ENCODE measurements around the gene KCTD18.

Gene KCTD18

DNA sequence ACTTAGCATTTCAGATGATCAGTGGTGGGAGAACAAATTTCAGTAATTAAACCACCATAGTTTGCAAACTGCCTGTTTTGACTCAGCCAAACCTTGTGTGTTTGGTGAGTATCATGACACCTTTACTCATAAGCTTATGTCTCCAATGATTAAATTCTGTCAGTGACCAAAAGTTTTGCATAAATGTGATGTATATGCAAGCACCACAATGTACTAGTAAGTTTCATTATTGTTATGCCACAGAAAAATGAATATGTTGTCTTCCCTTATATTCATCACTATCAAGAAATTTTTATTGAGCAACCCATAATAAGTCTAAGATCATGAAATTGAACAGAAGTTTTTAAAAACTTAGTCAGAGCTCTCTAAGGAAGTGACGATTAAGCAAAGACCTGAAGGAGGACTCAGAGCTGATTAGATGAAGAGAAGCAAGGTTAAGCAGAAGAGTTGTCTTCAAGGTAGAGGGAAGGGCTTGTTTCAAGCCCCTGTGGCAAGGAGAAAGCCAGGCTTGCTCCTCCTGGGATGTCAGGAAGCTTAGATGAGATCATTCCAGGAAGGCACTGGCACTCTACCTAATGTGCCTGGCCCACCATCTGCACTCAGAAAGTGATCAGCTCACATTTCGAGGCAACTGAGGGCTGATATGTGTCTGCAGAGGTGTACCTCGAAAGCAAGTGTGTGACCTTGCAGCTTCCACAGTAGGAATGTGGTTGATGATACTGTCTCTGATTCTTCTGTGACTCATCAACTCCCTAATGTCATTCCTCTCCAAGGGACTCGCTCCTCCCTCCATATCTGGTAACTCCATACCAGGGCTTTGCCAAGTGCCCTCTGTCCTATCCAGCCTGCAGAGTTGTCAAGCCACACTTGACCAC is 54.7 kb downstream of the KCTD18 start:
- DNase-seq (ENCODE audit: low spot score), result peak; percentile 86

DNA sequence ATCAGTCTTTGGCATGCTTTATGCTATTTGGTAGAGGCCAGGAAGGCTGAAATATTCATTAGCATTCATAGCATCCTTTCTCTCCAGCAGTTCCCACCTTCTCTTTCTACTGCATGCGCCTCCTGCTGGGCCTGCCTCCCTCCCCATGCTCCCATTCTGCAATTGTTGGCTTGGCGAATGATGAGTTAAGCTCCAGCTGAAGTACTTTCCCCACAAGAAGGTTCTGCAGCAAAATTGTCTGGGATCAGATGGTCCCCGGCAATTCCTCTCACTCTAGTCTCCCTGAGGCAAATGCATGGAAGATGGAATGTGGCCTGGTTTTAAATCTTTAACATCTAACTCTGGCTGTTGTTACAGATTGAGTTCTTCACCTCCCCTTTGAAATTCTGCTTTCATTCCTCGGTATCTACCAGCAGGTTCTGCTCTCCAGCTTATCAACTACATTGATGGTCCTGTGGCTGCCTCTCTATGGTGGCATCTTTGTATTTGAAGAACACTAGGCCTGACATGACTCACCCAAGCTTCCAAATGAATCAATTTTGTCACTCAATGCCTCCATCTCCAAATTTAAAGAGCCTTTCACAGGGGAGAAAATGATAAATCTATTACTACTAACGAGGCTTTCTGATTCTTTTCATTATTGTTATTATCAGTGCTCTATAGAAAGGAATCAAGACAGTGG is 55.9 kb downstream of the KCTD18 start:
- no peak for DNase-seq (ENCODE audit: low spot score)

DNA sequence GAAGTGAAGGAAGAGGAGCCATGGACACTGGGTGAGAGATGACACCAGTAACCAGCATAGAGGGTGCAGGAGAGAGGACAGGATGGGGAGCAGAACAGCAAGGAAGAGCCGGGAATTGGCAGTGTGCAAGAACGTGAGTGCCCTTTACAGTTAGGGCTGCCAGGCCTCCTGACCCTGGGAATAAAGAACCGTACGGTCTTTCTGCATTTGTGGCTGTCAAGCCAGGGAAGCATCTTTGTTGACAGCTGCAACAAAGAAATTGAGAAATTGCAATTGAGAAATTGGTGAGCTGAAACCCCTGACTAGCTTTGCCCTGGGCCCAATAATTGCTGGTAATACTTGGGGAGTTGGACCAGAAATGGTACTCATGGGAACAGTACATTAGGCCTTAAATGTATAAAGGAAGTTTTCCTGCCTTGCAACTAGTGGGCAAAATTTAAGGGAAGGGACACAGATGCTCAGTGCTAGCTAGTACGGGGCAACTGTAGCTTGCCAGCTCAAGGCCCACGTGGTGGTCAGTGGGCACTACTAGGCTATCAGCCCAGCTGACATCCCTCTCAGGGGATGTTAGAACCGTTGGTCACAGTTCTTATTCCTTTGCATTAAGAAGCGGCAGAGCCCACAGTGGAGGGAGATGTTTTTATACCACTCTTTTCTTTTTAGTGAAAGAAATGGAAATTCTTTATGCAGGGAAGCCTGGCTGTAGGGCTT is 56.6 kb downstream of the KCTD18 start:
- no peak for DNase-seq (ENCODE audit: low spot score)

DNA sequence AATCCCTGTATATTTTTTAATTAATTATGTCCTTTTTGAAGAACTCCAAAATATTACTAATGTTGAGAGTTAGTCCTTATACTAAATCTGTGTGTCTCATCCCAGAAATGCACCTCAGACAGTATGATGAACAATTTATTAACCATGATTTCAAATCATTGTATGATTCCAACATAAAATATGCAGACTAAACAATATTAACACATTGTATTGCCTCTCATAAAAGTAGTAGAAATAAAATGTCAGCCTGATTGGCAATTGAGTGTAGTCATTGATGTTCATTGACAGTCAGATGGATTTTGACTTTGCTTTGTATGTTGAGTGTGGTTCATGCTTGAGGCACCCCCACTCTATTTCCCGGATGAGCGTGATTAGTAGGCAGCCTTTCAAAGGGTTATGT is 57.5 kb downstream of the KCTD18 start:
- no peak for DNase-seq (ENCODE audit: low spot score)

DNA sequence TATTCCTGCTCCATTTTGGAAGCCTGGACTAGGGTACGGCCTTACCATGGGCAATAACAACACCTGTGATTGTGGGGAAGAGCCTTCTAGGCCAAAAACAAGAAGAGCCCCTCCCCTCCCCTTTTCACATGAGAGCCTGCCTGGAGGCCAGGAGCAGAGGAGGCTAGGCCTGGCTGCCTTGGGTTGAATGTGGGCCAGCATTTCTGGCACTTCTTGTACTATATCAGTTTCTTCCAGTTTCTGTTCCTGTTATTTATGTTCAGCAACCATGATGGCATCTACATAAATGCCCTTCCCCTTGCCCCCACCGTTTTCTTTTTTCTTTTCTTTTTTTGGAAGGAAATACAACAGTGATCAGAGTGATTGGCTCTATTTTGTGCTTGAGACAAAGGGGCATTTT is 58.4 kb downstream of the KCTD18 start:
- DNase-seq (ENCODE audit: low spot score), result no peak

DNA sequence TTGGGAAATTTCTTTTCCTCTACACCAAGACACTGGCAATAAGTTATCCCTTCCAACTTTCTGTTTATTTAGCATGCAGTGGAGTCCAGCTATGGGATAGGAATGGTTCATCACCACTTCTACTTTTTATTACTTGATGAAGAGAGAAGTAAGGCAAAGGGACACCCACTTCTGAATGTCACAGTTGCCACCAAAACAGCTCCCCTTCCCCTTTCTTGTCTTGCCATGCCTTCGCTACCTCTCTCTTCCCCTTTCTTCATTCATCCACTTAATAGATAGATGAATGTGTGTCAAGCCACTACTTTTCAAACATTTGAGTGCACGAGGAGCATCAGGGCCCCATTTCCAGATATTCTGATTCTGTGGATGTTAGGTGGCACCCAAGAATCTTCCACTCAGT is 59.6 kb downstream of the KCTD18 start:
- no peak for DNase-seq (ENCODE audit: low spot score)

DNA sequence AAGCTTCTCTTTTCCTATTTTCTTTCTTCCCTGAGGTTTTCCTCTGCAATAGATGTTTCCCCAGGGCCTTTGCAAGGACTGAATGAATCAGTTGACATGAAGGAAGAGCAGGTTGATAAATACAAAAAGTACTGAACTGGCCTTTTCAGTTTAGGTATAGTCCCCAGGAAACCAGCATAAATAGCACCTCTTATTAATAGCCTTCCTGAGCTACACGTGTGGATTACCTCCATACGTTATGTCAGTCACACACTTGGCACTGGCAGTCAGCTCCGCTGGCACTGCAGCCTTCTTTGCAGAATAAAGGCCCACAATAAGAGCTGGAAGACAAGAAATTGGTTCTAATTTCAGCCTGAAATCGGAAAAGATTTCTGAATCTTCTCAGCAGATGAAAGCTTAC is 60.7 kb downstream of the KCTD18 start:
- no peak for DNase-seq (ENCODE audit: low spot score)

DNA sequence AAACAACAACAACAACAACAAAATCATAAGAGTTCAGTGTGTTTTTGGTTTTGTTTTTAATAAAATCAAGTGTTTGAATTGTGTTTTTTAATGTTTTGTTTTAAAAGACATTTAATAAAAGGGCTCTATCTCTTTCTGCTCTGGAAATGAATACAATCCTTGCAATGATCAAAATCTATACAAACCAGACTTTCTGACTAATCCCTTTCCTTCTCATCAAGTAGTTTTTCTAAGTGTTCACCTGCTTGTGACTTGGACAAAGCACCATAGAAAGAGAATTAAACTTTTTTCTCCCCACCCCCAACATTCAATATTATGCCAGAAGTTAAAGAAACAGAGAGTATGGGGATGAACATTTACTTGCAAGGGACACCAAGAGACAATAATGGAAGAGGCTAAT is 61.4 kb downstream of the KCTD18 start:
- no peak for DNase-seq (ENCODE audit: low spot score)

DNA sequence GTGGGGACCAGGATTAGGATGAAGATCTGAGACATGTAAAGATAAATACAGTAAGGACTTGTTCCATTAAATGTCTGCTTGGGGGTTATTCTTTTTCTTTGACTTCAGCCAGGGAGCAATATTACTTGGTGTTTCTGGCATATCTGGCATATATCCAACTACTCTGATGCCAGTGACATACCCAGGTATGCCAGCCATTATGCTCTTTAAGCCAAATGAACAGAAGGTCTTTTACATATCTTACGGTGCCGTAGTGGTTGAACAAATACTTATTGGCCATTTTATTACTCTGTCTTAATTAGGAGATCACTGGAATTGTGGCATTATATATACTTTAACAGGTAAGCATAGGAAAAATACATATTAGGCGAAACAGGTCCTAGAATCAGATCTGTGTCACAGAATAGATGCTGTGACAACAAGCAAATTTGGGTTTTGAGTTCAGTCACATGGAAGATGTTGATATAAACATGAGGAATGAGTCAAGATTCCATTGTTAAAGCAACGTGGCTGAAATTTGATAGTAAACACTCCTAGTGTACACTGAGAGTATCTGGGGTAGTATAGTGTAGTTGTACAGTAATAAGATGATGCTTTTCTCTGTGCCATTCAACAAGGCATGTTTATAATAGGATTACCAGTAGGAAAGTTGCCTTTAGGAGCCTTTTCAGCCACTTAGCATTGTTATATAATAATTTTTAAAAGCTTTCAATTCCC is 62.6 kb downstream of the KCTD18 start:
- no peak for DNase-seq (ENCODE audit: low spot score)

DNA sequence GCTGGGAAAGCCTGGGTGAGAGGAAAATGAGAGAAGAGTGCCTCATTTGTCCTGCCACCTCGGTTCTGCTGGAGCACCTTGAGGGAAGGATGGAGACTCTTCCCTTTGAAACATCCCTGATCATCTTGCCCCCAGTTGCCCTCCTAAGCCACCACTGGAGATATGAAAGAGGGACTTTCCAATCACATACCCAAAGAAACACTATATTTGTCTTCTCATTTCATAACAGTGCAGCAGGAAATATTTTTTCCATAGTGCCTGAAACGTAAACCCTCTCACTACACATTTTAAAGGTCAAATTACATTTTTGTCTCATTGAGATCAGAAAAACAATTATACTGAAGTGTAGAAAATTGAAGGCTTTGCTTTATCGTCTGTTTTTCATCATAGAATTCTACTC is 63.3 kb downstream of the KCTD18 start:
- no peak for DNase-seq (ENCODE audit: low spot score)

DNA sequence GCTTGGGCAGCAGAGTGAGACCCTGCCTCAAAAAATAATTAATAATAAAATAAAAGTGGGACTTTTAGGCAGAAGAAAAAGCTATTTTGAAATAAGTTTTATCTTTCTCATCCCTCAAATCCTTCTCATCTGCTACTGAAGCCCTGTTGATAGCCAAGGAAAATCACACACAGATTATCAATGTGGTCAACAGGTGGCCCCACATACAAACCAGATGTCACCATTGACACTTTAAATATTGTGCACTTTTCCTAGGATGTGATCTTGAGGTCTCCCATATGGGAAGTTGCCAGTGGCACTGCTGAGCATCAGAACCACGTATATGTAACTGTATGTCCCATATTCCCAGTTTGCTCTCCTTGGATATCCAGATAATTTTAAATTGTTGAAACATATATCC is 64.6 kb downstream of the KCTD18 start:
- DNase-seq (ENCODE audit: low spot score), result no peak

DNA sequence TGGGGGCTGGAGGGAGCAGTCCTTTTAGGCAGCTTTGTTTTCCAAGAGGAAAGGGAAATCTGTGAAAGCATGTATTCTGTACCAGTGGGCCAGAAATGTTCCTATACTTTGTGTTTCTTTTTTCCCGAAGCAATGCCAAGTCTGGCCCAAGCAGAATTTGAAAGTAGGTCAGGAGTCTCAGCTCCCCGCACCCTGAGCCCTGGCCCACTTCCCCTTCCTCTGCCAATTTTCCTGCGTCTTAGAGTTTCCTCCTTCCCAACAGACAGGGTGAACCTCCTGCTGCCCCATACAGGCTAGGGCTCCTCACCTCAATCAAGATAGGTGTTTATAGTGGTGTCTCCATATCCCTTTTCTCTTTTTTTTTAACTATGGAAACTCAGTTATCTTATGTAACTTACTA is 65.3 kb downstream of the KCTD18 start:
- DNase-seq (ENCODE audit: low spot score), result no peak

DNA sequence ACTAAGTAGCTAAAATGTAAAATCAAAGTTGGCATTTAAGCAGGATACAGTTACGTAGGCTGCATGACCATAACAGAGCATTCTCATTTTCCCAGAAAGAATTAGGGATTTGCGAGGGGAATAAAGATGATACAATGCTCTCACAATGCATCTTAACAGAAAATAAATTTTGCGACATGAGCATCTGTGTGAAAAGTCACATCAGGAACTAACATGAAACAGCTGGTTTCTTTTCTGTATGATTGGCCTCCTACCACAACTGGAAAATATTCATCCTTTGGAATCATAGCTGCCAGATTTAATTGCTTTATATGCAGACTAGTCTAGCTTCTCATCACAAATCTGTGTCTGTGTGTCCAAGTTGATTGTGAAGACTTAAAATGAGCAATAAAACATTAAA is 66.0 kb downstream of the KCTD18 start:
- DNase-seq (ENCODE audit: low spot score), result no peak

DNA sequence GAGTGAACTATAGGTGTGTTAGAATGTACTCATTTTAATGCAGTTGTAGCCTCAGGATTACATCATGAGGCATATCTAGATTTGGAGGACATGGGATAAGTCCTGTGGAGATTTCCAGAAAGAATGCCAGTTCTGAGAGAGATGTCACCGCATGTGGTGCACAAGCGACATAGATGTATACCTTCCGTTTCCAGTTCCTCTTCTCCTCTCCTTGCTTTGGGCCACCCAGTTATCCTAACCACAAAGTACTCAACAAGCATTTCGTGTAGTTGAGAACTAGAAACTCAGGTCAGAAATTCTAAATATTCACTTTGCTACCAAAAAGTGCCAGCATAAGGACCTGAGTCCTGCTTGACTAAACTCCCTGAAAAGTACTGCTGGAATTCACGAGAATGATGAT is 66.5 kb downstream of the KCTD18 start:
- no peak for DNase-seq (ENCODE audit: low spot score)

DNA sequence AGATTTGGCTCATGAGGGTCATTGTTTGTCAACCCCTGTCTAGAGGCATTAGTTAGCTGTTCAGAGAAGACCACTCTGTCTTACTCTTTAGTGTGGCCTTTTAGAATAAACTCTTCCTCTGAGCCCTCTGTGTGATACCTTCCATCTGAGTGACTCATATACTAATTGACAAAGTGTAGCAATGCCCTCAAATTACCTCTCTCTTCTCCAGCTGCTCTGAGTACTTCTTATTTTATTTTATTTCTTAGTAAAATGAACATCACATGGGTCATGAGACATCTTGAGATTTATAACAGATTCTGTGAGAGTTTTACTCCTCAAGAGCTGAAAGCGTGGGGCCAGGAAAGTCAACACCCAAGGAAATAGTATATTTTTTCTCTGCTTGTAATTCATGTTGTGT is 67.4 kb downstream of the KCTD18 start:
- DNase-seq (ENCODE audit: low spot score), result peak; percentile 11

DNA sequence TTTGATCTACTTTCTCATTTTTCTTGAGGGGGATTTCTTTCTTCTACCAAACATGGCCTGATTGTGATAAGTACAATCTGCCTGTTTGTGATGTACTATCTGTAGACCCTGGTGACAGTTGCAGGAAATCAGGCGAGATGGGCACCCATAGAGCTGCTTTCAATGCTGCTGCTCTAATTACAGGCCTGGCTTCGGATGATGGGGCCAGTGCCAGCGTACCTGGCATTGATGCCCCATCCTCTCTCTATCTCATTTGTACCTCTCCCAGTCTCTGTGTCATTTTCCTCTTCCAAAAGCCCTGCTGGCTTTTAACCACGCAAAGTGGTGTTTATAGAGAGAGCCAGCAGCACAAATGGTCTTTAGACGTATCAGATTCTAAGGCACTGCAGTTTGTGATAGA is 69.9 kb downstream of the KCTD18 start:
- no peak for DNase-seq (ENCODE audit: low spot score)
